ENCODE data around the gene PSTPIP1.

PSTPIP1 gene

DNA sequence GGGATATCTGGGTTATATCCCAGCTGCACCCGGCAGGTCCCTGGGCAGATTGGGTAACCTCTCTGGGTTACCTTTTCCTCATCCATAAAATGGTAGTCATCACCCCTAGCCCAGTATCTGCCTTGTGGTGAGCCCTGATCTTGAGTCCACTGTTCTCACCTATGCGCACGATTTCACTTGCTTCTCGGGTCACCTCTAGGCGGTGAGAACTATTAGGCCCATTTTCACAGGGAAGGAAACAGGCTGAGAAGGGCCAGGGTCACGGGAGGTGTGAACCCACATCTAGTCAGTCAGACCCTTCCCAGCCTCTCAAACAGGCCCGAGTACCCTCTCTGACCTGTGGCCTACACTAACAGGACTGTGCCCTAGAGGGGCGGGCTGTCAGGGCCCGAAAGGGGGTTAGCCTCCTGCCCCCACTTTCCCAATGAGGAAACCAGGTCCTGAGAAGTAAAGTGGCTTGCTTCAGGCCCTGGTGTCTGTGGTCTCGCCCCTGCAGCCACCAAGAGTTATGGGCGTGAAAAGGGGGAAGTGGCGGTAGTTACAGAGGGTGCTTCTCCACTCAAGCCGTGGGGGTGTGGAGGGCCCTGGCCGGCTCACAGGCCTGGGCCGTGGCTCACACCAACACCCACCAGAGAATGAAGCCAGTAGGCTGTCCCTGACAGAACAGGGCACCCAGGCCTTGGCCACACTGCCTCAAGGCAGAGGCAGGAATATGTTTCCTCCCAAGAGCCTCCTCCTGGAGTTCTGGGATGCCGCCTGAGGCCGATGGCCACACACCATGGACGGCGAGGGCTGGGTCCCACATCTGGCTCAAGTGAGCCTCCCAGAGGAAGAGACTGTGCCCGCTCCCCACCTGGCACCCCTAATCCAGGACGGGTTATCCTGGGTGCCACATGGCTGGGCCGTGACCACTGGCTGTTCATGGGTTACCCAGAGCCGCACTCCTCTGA, 19.5 kb downstream of the PSTPIP1 start:
- Histone ChIP-seq H3K4me1 (ENCODE audit: low read length) (peaks cover 35% of the 10 kb centered on the region), H3K79me2 (ENCODE audit: low read length) (no peaks in the 10 kb centered on the region), H3K36me3 (replicated peaks; ENCODE audit: low read depth, low read length) (no peaks in the 10 kb centered on the region), H3K27ac (ENCODE audit: low read length) (no peak overlapping the region), H3K9ac (ENCODE audit: low read length) (no peak overlapping the region; the same call in 1 of the 2 replicates), H3K4me3 (ENCODE audit: low read length) (no peak overlapping the region), H3K4me2 (ENCODE audit: low read length) (peak overlapping the region; percentile 23), H4K20me1 (ENCODE audit: insufficient read depth, low read length) (peaks cover 6% of the 10 kb centered on the region; the same call in 1 of the 2 replicates), H3K27me3 (ENCODE audit: low read depth, low read length) (no peaks in the 10 kb centered on the region), H3K9me3 (ENCODE audit: insufficient read depth, low read length) (no peaks in the 10 kb centered on the region), H2AFZ (ENCODE audit: low read depth, low read length) (no peak overlapping the region)
- TF ChIP-seq, protein P1, sequence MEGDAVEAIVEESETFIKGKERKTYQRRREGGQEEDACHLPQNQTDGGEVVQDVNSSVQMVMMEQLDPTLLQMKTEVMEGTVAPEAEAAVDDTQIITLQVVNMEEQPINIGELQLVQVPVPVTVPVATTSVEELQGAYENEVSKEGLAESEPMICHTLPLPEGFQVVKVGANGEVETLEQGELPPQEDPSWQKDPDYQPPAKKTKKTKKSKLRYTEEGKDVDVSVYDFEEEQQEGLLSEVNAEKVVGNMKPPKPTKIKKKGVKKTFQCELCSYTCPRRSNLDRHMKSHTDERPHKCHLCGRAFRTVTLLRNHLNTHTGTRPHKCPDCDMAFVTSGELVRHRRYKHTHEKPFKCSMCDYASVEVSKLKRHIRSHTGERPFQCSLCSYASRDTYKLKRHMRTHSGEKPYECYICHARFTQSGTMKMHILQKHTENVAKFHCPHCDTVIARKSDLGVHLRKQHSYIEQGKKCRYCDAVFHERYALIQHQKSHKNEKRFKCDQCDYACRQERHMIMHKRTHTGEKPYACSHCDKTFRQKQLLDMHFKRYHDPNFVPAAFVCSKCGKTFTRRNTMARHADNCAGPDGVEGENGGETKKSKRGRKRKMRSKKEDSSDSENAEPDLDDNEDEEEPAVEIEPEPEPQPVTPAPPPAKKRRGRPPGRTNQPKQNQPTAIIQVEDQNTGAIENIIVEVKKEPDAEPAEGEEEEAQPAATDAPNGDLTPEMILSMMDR (IDR thresholded peaks at IDR 0.05; ENCODE audit: low read depth, low read length), result no peak
- no peak for TF ChIP-seq EZH2phosphoT487 (IDR thresholded peaks at IDR 0.05; ENCODE audit: low read depth)

DNA sequence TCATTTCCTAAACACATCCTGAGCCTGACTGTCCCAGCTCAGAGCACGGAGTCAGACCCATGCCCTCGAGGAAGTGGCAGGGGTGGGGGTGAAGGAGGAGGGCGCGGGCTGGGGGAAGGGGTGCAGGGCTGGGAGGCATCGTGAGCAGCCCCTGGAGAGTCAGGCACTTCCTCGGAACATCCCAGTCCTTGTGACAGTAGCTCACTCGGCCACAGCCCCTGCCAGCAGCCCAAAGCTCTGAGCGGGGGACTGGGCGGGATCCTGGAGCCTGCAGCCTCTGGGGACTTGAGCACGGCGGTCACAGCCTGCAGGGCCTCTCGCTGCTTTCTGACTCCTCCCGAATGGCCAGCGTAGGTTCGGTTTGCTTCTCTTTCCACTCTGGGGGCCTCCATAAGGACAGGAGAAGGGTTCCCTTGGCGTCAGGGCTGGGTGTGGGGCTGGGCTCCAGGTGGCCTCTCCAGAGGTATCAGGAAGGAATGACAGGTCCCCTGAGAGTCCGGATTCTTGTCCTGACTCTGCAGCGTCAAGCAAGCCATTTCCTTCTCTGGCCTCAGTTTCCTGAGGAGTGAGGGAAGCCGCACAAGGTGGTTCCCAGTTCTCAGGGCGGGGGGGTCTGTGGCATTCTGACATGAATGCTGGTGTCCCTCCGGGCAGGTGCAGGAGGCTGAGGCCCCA, 20.9 kb downstream of the PSTPIP1 start:
- no peak overlapping the region for H2AFZ ChIP-seq (ENCODE audit: low read depth, low read length)
- TF ChIP-seq, protein P1 (IDR thresholded peaks at IDR 0.05; ENCODE audit: low read depth, low read length), result no peak
- no peak for TF ChIP-seq EZH2phosphoT487 (IDR thresholded peaks at IDR 0.05; ENCODE audit: low read depth)
- no peaks in the 10 kb centered on the region for H3K79me2 ChIP-seq (ENCODE audit: low read length)
- H3K9me3 ChIP-seq (ENCODE audit: insufficient read depth, low read length), result no peaks in the 10 kb centered on the region
- H3K9ac ChIP-seq (ENCODE audit: low read length), result no peak overlapping the region
- no peaks in the 10 kb centered on the region for H3K36me3 ChIP-seq (replicated peaks; ENCODE audit: low read depth, low read length)
- no peak overlapping the region for H3K4me3 ChIP-seq (ENCODE audit: low read length)
- H3K4me1 ChIP-seq (ENCODE audit: low read length), result peaks cover 43% of the 10 kb centered on the region
- no peaks in the 10 kb centered on the region for H3K27me3 ChIP-seq (ENCODE audit: low read depth, low read length)
- peaks cover 6% of the 10 kb centered on the region; the same call in 1 of the 2 replicates for H4K20me1 ChIP-seq (ENCODE audit: insufficient read depth, low read length)
- H3K4me2 ChIP-seq (ENCODE audit: low read length), result no peak overlapping the region
- no peak overlapping the region for H3K27ac ChIP-seq (ENCODE audit: low read length)

DNA sequence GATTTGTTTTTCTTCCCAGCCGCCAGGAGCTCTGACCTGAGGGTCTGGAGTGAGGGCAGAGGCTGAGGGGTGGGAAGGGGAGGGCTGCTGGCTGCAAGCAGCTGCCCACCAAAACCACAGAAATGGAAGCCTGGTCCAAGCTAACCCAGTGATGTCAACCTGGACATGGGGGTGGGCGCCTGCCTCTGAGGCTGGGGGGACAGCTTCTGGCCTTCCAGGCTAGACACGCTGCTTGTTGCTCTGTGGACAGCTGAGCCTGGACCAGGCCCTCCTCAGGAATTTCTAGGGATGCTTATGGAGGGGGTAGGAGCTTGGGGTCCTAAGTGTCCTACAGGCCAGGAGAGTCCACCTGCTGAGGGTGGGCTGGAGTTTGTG, 21.4 kb downstream of the PSTPIP1 start:
- H3K27ac ChIP-seq (ENCODE audit: low read length), result no peak overlapping the region
- H4K20me1 ChIP-seq (ENCODE audit: insufficient read depth, low read length), result peaks cover 6% of the 10 kb centered on the region; the same call in 1 of the 2 replicates
- H3K9me3 ChIP-seq (ENCODE audit: insufficient read depth, low read length), result no peaks in the 10 kb centered on the region
- no peak overlapping the region for H3K4me2 ChIP-seq (ENCODE audit: low read length)
- no peaks in the 10 kb centered on the region for H3K36me3 ChIP-seq (replicated peaks; ENCODE audit: low read depth, low read length)
- H3K4me1 ChIP-seq (ENCODE audit: low read length), result peaks cover 38% of the 10 kb centered on the region
- H2AFZ ChIP-seq (ENCODE audit: low read depth, low read length), result no peak overlapping the region
- no peaks in the 10 kb centered on the region for H3K79me2 ChIP-seq (ENCODE audit: low read length)
- no peaks in the 10 kb centered on the region for H3K27me3 ChIP-seq (ENCODE audit: low read depth, low read length)
- H3K9ac ChIP-seq (ENCODE audit: low read length), result no peak overlapping the region
- H3K4me3 ChIP-seq (ENCODE audit: low read length), result no peak overlapping the region
- TF ChIP-seq, protein P1 (IDR thresholded peaks at IDR 0.05; ENCODE audit: low read depth, low read length), result no peak
- no peak for TF ChIP-seq EZH2phosphoT487 (IDR thresholded peaks at IDR 0.05; ENCODE audit: low read depth)

DNA sequence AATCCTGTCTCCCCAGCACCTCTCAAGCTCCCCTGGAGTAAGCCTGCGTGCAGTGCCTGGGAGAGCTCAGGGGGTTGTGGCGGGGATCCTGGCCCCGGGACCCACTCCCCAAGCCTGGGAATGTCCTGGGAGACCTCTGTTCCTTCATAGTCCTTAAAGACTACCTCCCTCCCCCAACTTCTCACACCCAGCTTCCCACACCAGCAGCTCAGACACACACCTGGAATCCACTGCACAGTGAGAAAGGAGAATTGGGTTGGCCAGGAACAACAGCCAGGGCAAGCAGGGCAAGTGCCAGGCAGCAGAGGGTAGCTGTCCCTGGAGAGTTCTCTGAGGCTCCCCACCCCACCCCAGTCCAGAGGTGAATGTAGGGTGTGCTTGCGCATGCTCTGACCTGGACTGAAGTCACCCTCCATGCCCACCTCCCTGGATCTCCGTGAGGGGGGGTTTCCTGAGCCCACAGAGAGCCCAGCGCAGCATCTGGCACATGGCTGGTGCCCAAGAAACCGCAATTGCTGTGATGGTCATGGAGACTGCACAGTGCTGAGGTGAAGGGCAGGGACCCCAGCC, 22.2 kb downstream of the PSTPIP1 start:
- Histone ChIP-seq H3K27me3 (ENCODE audit: low read depth, low read length) (no peaks in the 10 kb centered on the region), H3K9me3 (ENCODE audit: insufficient read depth, low read length) (no peaks in the 10 kb centered on the region), H3K36me3 (replicated peaks; ENCODE audit: low read depth, low read length) (no peaks in the 10 kb centered on the region), H2AFZ (ENCODE audit: low read depth, low read length) (no peak overlapping the region), H3K79me2 (ENCODE audit: low read length) (no peaks in the 10 kb centered on the region), H3K4me1 (ENCODE audit: low read length) (peaks cover 38% of the 10 kb centered on the region), H3K4me2 (ENCODE audit: low read length) (no peak overlapping the region), H3K4me3 (ENCODE audit: low read length) (no peak overlapping the region), H3K9ac (ENCODE audit: low read length) (no peak overlapping the region), H3K27ac (ENCODE audit: low read length) (no peak overlapping the region), H4K20me1 (ENCODE audit: insufficient read depth, low read length) (peaks cover 6% of the 10 kb centered on the region; the same call in 1 of the 2 replicates)
- TF ChIP-seq, protein P1 (IDR thresholded peaks at IDR 0.05; ENCODE audit: low read depth, low read length), result no peak
- no peak for TF ChIP-seq EZH2phosphoT487 (IDR thresholded peaks at IDR 0.05; ENCODE audit: low read depth)
